ENCODE results near the gene INHBC.

INHBC gene

GRCh38 chr12:57446292-57446960 is 11.8 kb downstream of the INHBC start (continued):
- TF ChIP-seq, protein P1, sequence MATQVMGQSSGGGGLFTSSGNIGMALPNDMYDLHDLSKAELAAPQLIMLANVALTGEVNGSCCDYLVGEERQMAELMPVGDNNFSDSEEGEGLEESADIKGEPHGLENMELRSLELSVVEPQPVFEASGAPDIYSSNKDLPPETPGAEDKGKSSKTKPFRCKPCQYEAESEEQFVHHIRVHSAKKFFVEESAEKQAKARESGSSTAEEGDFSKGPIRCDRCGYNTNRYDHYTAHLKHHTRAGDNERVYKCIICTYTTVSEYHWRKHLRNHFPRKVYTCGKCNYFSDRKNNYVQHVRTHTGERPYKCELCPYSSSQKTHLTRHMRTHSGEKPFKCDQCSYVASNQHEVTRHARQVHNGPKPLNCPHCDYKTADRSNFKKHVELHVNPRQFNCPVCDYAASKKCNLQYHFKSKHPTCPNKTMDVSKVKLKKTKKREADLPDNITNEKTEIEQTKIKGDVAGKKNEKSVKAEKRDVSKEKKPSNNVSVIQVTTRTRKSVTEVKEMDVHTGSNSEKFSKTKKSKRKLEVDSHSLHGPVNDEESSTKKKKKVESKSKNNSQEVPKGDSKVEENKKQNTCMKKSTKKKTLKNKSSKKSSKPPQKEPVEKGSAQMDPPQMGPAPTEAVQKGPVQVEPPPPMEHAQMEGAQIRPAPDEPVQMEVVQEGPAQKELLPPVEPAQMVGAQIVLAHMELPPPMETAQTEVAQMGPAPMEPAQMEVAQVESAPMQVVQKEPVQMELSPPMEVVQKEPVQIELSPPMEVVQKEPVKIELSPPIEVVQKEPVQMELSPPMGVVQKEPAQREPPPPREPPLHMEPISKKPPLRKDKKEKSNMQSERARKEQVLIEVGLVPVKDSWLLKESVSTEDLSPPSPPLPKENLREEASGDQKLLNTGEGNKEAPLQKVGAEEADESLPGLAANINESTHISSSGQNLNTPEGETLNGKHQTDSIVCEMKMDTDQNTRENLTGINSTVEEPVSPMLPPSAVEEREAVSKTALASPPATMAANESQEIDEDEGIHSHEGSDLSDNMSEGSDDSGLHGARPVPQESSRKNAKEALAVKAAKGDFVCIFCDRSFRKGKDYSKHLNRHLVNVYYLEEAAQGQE (tag by site-specific recombination; IDR thresholded peaks at IDR 0.05) = peak; percentile 84
- peak; percentile 11; the same call in 1 of the 2 replicates for TF ChIP-seq SP3 (tag by site-specific recombination; IDR thresholded peaks at IDR 0.05)

DNA sequence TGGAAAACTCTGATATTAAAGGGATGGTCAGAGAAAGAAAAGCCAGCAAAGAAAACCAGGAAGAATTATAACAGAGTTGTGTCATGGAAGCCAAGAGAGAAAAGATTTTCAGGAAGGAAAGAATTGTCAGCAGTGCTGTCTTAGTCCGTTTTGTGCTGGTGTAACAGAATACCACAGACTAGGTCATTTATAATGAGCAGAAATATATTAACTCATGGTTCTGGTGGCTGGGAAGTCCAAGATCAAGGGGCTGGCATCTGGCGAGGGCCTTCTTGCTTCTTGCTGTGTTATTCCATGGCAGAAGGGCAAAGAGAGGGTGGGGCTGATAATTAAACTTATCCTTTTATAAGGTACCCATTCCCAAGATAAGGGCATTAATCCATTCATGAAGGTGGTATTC is 14.1 kb downstream of the INHBC start:
- CTCF ChIA-PET = interaction anchor here (0.6 to 9.7 kb wide), 6 partner anchors 10 to 234 kb away, joined by 3 to 219 read pairs (median 4); partner anchors contain the start of gene GLI1
- TF ChIP-seq ZNF580 (tag by site-specific recombination; IDR thresholded peaks at IDR 0.05) (no peak), ZNF768 (tag by site-specific recombination; IDR thresholded peaks at IDR 0.05) (no peak), ZNF791 (tag by site-specific recombination; IDR thresholded peaks at IDR 0.05) (no peak), YY2 (tag by site-specific recombination; IDR thresholded peaks at IDR 0.05) (no peak), ZBTB1 (tag by site-specific recombination; IDR thresholded peaks at IDR 0.05) (no peak), ZNF112 (tag by site-specific recombination; IDR thresholded peaks at IDR 0.05) (no peak), ZNF701 (tag by site-specific recombination; IDR thresholded peaks at IDR 0.05) (no peak), TRIM28 (IDR thresholded peaks at IDR 0.05; ENCODE audit: borderline replicate concordance, low read length) (no peak), ZNF292 (tag by site-specific recombination; IDR thresholded peaks at IDR 0.05; ENCODE audit: borderline replicate concordance, low read depth) (no peak), HOXC10 (CRISPR knock-in tag; IDR thresholded peaks at IDR 0.05) (no peak), SALL2 (tag by site-specific recombination; IDR thresholded peaks at IDR 0.05; ENCODE audit: borderline replicate concordance) (no peak), ZNF48 (tag by site-specific recombination; IDR thresholded peaks at IDR 0.05) (no peak), ZNF776 (tag by site-specific recombination; IDR thresholded peaks at IDR 0.05; ENCODE audit: borderline replicate concordance) (no peak), ZNF223 (tag by site-specific recombination; IDR thresholded peaks at IDR 0.05) (no peak), ZNF239 (tag by site-specific recombination; IDR thresholded peaks at IDR 0.05) (no peak), ZFP37 (tag by site-specific recombination; IDR thresholded peaks at IDR 0.05) (no peak)
- TF ChIP-seq, protein P2, sequence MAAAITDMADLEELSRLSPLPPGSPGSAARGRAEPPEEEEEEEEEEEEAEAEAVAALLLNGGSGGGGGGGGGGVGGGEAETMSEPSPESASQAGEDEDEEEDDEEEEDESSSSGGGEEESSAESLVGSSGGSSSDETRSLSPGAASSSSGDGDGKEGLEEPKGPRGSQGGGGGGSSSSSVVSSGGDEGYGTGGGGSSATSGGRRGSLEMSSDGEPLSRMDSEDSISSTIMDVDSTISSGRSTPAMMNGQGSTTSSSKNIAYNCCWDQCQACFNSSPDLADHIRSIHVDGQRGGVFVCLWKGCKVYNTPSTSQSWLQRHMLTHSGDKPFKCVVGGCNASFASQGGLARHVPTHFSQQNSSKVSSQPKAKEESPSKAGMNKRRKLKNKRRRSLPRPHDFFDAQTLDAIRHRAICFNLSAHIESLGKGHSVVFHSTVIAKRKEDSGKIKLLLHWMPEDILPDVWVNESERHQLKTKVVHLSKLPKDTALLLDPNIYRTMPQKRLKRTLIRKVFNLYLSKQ (tag by site-specific recombination; IDR thresholded peaks at IDR 0.05; ENCODE audit: borderline replicate concordance) = no peak
- TF ChIP-seq, protein P3, sequence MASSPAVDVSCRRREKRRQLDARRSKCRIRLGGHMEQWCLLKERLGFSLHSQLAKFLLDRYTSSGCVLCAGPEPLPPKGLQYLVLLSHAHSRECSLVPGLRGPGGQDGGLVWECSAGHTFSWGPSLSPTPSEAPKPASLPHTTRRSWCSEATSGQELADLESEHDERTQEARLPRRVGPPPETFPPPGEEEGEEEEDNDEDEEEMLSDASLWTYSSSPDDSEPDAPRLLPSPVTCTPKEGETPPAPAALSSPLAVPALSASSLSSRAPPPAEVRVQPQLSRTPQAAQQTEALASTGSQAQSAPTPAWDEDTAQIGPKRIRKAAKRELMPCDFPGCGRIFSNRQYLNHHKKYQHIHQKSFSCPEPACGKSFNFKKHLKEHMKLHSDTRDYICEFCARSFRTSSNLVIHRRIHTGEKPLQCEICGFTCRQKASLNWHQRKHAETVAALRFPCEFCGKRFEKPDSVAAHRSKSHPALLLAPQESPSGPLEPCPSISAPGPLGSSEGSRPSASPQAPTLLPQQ (tag by site-specific recombination; IDR thresholded peaks at IDR 0.05) = no peak
- Histone ChIP-seq H3K4me3 (ENCODE audit: low read depth, low read length) (no peak overlapping the region), H3K27ac (ENCODE audit: extremely low read depth, low read depth, low read length) (no peak overlapping the region), H3K9me3 (ENCODE audit: control insufficient read depth, insufficient read depth, low read depth, low read length) (no peaks in the 10 kb centered on the region), H3K36me3 (ENCODE audit: control insufficient read depth in 2 of 2, insufficient read depth in 1 of 2, low read length in 2 of 2) (no peaks in the 10 kb centered on the region), H3K4me1 (ENCODE audit: control insufficient read depth, insufficient read depth, low read length) (0 out of 2 replicates have a peak, but pooled peaks cover 3% of the 10 kb centered on the region)
- POLR2A ChIA-PET = no interaction called here
